ENCODE data around the gene VDAC1.
"Not testable (repeated sequence)": the region's sequence is repeated elsewhere in the genome, so short reads cannot be mapped to it uniquely, and the experiment has no call there.

VDAC1 gene

DNA sequence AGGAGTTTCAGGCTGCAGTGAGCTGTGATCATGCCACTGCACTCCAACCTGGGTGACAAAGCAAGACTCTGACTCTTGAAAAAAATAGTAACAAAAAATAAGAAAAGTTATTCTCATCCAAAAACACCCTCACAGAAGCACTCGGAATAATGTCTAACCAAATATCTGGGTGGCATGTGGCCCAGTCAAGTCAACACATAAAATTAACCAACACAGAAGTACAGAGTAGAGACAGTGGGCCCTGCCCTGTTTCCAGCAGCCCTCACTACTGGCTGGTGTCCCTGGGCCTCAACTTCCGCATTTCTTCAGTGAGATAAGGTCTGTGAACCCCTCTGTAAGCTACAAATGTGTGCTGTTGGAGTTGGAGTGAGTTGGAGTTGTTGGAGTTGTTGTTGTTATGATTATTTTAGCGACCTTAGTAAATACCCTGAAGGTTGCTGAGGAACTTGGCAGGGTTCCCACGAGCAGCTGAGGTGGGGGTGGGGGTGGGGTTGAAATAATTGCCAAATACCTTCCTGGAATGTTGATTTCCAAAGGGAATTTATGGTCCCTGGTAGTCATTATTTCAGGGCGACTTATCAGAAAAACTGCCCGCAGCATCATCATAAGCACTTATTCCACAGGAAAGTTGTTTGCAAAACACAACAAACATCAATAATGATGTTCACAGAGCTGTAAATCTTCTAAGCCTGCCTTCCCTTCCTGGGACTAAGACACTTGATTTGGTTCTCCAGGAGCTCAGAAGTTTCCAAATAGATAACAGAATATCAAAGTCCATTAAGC is 66.5 kb downstream of the VDAC1 start:
- no peak for DNase-seq

DNA sequence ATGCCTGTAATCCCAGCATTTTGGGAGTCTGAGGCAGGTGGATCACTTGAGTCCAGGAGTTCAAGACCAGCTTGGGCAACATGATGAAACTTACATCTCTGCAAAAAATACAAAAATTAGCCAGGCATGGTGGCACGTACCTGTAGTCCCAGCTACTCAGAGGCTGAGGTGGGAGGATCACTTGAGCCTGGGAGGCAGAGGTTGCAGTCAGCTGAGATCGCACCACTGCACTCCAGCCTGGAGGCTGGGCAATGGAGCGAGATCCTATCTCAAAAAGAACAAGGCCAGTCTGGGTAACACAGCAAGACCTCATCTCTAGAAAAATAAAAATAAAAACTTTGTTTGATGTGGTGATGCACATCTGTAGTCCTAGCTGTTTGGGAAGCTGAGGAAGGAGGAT is 67.1 kb downstream of the VDAC1 start:
- DNase-seq, result not testable (repeated sequence)

DNA sequence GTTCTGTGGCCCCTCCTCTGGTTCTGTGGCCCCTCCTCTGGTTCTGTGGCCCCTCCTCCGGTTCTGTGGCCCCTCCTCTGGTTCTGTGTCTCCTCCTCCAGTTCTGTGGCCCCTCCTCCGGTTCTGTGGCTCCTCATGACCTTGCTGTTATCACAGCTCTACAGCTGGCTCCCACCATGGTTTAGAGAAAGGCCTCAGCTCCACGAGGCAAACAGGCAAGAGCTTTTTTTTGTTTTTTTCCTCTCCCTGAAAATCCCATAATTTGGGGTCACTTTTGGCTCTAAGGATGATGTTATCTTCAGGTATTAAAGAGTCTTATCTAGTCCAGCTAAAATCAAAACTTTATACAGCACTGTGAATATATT is 68.1 kb downstream of the VDAC1 start:
- no peak for DNase-seq

DNA sequence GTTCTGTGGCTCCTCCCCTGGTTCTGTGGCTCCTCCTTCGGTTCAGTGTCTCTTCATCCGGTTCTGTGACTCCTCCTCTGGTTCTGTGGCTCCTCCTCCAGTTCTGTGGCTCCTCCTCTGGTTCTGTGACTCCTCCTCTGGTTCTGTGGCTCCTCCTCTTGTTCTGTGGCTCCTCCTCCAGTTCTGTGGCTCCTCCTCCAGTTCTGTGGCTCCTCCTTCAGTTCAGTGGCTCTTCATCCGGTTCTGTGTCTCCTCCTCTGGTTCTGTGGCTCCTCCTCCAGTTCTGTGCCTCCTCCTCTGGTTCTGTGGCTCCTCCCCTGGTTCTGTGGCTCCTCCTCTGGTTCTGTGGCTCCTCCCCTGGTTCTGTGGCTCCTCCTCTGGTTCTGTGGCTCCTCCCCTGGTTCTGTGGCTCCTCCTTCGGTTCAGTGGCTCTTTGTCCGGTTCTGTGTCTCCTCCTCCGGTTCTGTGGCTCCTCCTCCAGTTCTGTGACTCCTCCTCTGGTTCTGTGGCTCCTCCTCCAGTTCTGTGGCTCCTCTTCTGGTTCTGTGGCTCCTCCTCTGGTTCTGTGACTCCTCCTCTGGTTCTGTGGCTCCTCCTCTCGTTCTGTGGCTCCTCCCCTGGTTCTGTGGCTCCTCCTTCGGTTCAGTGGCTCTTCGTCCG is 68.7 kb downstream of the VDAC1 start:
- DNase-seq, result not testable (repeated sequence)

DNA sequence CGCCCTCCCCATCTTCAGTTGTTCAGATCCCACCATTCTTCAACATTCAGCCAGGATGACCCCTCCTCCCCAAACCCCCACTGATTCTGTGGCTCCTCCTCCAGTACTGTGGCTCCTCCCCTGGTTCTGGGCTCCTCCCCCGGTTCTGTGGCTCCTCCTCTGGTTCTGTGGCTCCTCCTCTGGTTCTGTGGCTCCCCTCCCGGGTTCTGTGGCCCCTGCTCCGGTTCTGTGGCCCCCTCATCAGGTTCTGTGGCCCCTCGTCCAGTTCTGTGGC is 69.2 kb downstream of the VDAC1 start:
- no peak for DNase-seq

DNA sequence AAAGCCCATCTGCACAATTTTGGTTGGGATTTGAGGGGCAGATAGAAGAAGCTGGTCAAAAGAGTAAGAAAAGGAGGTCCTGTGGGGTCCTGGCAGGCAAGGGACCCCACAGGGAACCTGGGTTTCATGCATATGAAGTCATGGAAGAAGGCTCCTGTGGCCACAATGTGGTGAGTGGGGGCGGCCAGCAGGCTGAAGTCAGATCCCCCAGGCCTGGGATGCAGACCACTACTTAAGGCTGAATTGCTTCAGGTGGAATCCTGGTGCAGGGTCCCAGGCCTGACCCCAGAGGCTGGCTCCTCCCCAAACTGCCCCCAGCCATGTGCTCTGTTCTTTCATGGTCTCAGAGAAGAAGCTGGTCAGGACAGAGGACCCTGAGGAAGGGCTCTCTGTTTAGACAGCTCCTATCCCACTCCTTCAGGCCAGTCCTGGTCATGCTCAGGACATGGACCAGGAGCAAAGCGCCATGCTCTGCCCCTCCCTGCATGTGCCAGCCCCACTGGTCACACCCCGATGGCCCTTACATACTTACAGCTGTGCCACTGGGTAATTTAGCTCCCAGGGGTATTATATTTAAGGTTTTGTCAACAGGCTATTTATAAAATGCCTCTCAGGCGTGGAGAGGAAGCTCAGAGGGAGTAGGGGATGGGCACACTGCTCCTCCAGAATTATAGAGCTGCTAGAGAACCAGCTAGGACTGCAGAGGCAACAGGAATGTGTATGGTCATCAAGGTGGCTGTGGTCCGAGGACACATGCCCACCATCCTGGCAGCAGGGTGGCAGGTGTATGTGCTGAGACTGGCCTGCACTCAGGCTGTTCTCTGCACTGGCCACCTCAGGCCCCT is 69.7 kb downstream of the VDAC1 start:
- DNase-seq, result no peak

DNA sequence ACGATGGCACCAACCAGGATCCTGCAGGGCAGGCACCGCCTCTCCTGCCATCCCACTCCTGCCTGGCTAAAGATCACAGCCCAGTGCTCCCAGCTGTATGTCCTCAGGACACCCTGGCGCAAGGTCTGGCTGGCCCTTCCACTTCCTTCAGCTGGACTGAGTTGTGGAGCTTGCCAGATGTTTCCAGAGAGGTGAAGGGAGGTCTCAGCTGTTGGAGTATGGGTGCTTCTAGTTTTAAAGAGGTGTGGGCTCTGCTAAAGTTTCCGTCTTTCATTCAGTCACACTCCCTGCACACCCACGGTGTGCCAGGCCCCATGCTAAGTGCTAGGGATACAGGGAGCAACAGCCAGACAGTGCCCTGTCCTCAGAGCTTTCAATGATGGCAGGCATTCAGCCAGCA is 70.5 kb downstream of the VDAC1 start:
- DNase-seq, result no peak

DNA sequence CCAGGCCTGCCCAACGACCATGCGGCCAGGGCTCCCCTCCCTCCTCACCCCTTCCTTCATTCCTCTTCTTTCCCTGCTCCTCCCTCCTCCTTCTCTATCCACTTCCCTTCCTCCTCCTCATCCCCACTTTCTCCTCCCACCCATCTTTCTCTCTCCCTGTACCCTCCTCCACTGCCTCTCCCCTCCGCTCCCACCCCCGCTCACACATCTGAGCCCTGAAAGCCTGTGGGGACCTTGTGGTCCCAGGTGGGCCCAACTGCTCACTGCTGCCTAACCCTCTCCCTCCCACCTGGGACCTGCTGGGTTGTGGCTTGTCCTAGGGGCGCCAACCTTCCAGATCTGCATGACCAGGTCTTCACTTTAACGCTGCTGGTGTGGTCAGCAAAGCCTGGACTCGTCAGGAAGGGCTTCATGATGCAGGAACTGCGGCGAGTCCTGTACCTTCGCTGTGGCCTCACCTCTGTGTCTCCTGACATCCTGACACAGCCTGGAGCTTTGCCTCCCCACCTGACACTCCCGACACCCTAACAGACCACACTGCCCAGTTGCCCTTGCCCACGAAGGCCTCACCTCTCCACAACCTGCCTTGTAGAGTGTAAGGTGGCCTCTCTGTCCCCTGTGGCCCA is 71.0 kb downstream of the VDAC1 start:
- DNase-seq, result no peak

DNA sequence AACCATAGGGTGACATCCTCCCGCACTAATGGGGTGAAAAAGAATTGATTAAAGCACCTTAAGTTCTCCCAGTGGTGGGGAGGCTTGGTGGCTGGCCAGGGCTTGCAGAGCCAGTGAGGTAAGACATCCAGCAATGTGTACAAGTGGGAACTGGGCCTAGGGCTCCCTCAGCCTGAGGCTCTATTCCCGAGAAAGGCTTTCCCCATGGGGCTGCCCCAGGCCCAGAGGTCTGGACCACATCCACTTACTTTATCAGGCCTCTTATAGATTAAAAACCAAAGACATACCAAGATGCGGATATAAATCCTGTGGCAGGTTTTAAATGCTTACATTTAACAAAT is 71.6 kb downstream of the VDAC1 start:
- DNase-seq, result no peak

DNA sequence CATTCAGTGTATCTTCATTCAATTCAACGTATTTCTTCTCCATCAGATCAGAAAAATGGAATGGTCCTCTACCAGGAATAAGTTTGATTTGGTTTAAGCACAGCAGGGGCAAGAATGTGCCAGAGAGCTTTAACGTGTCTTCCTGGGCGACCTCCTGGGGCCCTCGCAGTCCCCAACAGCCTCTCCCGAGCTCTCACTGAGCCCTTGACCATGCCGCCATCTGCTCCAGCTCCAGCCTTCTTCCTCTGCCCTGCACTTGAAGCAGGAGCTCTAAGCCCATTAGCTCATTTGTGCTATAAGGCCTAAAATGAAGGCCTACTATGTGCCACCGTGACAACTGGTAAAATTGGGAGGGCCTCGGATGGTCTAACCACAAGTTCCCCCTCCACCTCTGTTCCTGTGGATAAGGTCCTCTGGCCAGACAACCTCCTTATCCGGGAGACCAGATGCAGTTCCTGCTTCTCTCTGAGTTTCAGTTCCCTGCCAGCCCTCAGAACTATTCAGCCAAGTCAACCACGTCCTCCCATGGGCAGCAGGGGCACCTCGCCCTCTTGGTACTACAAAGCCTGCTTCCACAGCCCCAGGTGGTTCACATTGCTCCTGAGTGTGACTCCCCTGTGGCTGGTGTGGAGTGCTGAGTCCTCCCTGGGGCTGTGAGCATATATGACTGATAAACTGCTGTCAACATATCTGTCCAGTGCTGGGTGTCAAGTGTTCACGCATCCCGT is 72.2 kb downstream of the VDAC1 start:
- no peak for DNase-seq

DNA sequence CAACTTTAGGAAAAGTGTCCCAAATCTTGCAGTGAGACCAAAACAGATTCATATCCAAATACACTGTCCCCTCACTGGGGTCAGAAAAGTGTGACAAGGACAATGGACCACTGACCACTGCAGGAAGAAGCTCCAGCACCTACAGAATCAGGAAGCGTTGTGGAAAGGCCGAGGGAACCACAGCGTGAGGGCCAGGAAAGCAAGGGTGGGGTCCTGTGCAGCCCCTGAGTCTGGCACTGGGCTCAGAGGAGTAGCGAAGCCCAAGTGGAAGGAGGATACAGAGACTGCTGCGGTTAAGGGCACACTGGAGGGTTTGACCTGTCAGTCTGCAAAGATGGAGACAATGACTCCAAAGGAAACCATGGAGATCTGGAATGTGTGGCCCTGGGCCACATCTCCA is 73.2 kb downstream of the VDAC1 start:
- no peak for DNase-seq

DNA sequence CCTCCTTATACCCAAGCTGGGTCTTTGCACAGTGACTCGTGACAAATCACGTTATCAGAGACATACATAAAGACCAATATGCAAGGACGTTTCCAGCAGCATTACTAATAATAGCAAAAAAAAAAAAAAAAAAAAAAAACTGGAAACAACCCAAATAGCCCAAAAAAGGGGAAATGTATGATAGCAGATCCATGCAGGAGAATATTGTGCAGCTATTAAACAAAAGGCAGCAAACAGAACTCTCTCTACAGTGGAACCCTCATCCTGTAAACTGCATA is 74.0 kb downstream of the VDAC1 start:
- no peak for DNase-seq

DNA sequence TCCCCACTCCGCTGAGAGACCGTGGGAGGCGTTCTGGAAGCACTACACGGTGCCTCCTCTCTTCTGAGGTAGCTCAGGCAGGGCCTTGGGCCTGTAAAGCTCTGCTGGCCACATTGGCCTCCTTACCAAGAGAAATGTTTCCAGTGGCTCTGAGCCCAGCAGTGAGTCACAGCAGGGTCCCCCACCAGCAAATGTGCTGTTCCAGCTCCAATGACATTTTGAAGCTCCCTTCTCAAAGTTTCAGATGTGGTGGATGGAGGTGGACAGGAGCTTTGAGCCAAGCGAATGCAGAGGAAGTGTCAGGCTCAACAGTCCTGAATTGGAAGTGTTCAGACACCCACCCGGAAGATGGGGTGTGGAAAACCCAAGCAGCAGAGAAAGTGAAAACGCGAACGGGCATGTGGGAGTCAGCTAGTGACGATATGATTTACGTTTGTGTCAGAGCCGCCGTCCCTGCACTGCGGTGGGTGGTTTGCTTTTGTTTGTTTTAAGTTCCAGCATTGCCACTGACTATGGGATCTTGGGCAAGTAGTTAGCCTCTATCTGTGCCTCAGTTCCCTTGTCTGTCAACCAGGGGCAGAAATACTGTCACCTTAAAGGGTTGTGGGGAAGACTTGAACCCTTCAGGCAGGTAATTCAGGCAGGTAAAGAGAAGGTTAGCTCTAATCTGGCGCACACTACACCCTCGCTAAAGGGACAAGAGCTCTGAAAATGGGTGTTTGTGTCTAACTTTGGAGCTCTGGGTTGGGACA is 74.5 kb downstream of the VDAC1 start:
- no peak for DNase-seq

DNA sequence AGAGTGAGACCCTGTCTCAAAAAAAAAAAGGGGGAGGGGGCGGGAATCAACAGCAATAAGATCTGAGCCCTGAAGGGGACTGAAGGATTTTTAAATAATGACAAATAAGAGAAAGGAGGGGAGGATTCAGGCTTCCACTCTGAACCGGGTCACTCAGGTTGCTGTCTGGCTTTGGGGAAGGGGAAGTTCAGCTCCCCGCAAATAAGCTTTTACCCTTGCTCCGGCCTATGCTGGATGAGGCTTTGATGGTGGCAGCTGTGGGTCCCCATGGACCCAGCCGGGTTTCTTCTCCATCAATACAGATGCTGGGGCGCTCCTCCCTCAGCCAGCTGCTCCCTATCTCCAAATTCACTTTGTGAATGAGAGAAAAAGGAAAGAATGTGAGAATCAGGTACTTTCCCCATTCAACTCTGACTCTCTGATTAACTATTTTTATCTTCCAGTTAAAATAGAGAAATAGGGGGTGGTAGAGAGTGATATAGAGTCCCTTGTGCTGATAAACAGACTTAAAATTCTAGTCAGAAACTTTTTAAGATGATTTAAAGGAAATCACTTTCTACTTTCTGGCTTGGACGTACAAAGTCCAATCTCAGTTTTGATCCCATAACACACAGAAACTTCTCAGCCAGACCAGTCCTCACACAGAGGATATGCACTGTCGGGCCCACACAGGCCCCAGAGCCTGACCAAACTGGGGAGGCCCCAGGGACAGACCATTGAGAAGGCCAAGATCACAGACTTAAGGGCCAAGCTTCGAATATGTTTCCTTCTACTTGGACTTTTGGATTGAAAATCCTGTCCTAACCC is 76.0 kb downstream of the VDAC1 start:
- no peak for DNase-seq

DNA sequence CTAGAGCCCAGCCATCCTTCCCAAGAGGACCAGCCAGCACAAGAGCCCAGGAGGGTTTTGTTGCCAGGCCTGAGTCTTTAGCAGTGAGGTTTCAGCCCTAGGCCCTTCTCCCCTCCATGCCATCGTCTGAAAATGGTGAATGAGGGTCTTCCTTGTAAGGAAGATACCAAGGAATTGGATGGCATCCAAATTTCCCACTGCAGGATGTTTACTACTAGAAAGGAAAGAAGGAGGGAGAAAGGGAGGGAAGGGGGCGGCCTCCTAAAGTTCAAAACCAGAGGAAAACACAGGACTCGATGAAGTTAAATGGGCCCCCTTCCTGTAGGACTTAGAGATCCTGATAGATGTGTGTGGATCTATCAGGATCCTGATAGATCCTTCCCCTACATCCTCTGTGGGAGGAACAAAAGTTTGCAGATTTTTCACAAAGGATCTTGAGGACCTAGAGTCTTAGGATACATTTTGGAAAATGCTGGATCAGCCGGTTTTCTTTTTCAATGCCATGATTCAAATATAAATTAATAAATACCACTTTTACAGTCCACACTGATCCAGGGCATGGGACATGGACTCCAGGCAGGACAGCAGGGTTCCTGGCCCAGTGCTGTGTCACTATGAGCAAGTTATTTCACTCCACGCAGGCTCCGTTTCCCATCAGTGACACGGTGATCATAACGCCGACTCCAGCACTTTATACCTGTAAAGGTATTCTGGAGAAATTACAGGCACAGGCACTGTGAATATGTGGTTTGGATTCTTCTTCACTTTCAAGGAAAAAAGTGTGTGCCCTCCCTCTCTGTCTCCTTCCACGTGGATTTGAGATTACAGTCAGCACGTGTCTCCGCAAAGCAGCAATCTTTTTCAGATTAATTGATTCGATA is 77.2 kb downstream of the VDAC1 start:
- DNase-seq, result no peak

DNA sequence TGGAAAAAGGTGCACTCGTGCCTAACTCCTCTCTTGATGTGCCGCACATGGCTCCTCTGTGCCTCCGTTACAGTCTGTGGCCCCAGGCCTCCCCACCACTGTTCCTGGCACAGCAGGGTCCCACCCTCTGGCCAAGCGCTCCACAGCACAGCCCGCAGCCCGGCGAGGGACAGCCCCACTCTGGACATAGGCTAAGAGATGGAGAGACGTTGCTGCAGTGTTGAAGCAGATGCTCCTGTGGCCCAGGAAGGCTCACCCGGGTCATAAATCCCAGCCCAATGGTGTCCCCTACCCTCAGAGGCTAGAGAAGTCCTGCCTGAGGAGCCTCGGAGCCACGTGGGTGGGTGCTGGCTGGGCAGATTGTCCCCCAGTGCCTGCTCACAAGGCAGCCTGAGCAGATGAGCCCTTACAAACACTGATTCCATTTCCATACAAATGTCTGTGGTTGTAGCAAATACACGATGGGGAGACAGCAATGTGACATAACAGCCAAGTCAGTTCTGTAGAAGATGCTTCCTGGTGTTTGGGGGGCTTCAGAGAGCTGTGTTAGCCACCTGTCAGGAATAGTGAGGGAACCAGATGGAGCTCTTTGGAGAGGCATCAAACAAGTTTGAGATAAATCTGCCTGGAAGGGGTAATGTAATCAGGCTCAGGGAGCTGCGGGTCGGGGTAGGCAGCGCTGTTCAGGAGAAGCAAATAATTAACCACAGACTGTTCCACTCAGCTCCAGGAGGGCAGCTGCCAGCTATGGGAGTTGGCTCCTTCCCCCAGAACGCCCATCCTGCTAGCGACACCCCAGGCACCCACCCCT is 78.1 kb downstream of the VDAC1 start:
- DNase-seq, result no peak

DNA sequence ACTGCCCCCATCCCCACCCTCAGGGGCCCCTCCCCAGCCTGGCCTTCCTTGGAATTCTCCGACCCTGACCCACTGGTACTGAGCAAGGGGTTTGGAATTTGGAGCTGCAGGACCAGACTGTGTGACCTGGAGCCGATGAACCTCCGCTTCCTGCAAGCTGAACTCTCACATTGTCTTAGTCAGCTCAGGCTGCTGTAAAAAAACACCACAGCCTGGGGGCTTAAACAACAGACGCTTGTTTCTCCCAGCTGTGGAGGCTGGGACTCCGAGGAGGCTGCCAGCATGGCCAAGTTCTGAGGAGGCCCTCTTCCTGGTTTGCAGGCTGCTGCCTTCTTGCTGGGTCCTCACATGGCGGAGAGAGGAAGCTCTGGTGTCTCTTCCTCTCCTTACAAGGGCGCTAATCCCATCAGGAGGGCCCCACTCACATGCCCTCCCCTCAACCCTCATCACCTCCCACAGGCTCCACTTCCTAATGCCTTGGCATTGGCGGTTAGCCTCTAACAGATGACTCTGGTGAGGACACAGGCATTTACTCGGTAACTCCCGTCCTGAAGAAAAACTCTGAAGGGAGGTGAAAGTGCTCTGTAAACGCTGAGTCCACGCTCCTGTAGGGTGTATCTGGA is 78.8 kb downstream of the VDAC1 start:
- DNase-seq, result no peak

DNA sequence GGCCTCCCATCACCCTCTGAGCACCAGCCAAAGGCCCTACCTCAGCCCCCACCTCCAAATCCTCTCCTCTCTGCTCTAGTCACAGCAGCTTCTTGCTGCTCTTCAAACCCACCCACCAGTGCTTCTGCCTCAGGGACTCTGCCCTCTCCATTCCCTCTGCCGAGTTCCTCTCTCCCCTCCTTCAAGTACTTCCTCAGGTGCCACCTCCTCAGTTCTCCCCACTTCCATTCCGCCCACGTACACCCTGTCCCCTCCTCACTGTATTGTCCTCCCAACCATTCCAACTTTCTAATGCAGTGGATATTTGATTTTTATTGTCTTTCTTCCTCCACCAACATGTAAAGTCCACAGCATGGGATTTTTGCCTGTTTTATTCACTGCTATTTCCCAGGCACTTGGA is 79.5 kb downstream of the VDAC1 start:
- DNase-seq, result no peak

DNA sequence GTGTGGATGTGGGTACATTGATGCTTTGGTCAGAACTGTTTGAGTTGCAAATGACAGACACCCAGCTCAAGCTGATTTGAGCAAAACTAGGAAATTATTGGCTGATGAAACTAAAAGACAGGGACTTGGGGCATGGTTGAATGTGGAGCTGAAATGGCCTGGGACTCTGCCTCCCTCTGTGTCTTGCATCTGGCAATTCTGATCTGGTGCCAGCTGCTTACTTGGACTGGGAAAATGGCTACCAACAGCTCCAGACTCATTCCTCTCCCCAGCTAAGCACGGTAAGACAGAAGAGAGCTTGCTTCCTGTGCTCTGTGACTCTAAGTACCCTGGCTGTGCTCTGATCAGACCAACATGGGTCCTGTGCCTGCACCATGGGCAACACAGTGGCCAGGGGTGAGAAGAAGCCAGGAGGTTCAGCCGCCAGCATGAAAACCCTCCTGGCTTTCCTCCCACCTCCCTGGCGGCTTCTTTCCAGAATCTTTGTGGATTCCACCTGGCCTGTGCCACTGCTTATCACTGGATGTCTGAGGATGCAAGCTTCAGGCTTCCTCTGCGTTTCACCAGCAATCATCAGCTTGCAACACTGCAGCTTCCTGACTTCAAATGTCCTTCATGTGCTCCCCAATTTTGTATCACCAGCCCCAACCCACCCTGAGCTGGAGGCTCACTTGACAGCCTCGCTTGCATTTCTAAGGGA is 80.4 kb downstream of the VDAC1 start:
- no peak for DNase-seq
